Small intestine (tissue), 7 donors: ENCODE results near the gene PURA. TPM values are rescaled to one million over a fixed set of nuclear protein-coding genes. Genes with fewer than 3 reads are reported as not detected.

Experiments used
- DNase-seq, 2 donors: peaks; one replicate each; pipeline versions ENCODE4 v3.0.0 to v3.0.0-alpha.2; 2013
- FAIRE-seq: peaks from 2 replicates; lab custom pipeline; 2012; peaks lifted over from hg19 to GRCh38; lab: Jason Lieb, UNC
- H3K27ac ChIP-seq, 3 donors: one replicate each; pipeline ENCODE4 v1.5.1; 2013; ENCODE audit warnings: low read length in 2 of 3, mild to moderate bottlenecking in 2 of 3, control low read depth in 1 of 3, inconsistent platforms in 1 of 3, low read depth in 1 of 3, moderate library complexity in 1 of 3
- H3K27me3 ChIP-seq, 3 donors: one replicate each; pipeline ENCODE4 v1.6.1; 2013; ENCODE audit warnings: low read length in 3 of 3, inconsistent platforms in 1 of 3; ENCODE audit not compliant: control insufficient read depth in 3 of 3, insufficient read depth in 3 of 3
- H3K36me3 ChIP-seq, 3 donors: one replicate each; pipeline ENCODE4 v1.6.1; 2013; ENCODE audit warnings: low read length in 3 of 3, inconsistent platforms in 1 of 3, low read depth in 1 of 3, mild to moderate bottlenecking in 1 of 3, moderate library complexity in 1 of 3; ENCODE audit not compliant: control insufficient read depth in 3 of 3, insufficient read depth in 2 of 3
- H3K4me1 ChIP-seq, 3 donors: one replicate each; pipeline ENCODE4 v1.6.1; 2013; ENCODE audit warnings: low read length in 2 of 3, inconsistent platforms in 1 of 3, low read depth in 1 of 3, mild to moderate bottlenecking in 1 of 3, moderate library complexity in 1 of 3; ENCODE audit not compliant: control insufficient read depth in 3 of 3, insufficient read depth in 2 of 3
- H3K4me3 ChIP-seq, 3 donors: one replicate each; pipeline ENCODE4 v1.5.1; 2013; ENCODE audit warnings: low read length in 3 of 3, control low read depth in 1 of 3, inconsistent platforms in 1 of 3, low read depth in 1 of 3, mild to moderate bottlenecking in 1 of 3, moderate library complexity in 1 of 3
- H3K9me3 ChIP-seq, 2 donors: one replicate each; pipeline ENCODE4 v1.6.1; 2013; ENCODE audit warnings: low read depth in 1 of 2, low read length in 1 of 2; ENCODE audit not compliant: control insufficient read depth in 2 of 2, insufficient read depth in 1 of 2
- WGBS, 3 donors: extraction: QIAGEN DNeasy Blood & Tissue Kit; methylation state at CpG; one replicate each; pipeline ENCODE4 v1.1.7; 2013; 5-methylcytosine and 5-hydroxymethylcytosine counted together
- polyA plus RNA-seq, 4 donors: library from polyadenylated mRNA; stranded (reverse) in 3 of 4; unstranded in 1 of 4; fragments of 200-250 nt in 3 of 4; fragments of 120-200 nt in 1 of 4; gene quantifications; one replicate each; pipeline versions ENCODE4 v1.2.1 to v1.2.3, GENCODE V29; 2013
- donor health status: healthy with polysubstance abuse.
- donor health status: control.
- donor health status: control.
- donor health status: Bipolar disorder and iron deficiency.
- donor health status: healthy.

Gene PURA
- polyA plus RNA-seq, 4 donors, result 4.8 to 15.8 (median 8.3) TPM

- Histone ChIP-seq H3K4me3 (no peak overlapping the region), H3K4me1 (no peaks in the 10 kb centered on the region), H3K27me3 (peaks cover 0 to 3% (median 0%) of the 10 kb centered on the region in 3 donors), H3K9me3 (no peaks in the 10 kb centered on the region), H3K27ac (no peak overlapping the region), H3K36me3 (no peaks in the 10 kb centered on the region)
- DNase-seq (no peak), FAIRE-seq (no peak)
- WGBS, 3 donors, result 90 to 92% (median 91%) methylated on average over 1 of the region's 1 CpG
These were observed 30.3 kb upstream of the PURA start for GRCh38 chr5:140083650-140084049.

GRCh38 chr5:140084541-140084940 is 29.4 kb upstream of the PURA start:
- H3K4me3 ChIP-seq, result no peak overlapping the region
- FAIRE-seq, result no peak
- no peak overlapping the region for H3K27ac ChIP-seq
- no peaks in the 10 kb centered on the region for H3K4me1 ChIP-seq
- no peaks in the 10 kb centered on the region for H3K36me3 ChIP-seq
- 27 to 50% (median 40%) methylated on average over 4 of the region's 4 CpGs for WGBS, 3 donors
- DNase-seq, result no peak
- H3K9me3 ChIP-seq, result no peaks in the 10 kb centered on the region
- peaks cover 0 to 3% (median 0%) of the 10 kb centered on the region in 3 donors for H3K27me3 ChIP-seq

GRCh38 chr5:140090251-140090650 is 23.7 kb upstream of the PURA start:
- FAIRE-seq (no peak), DNase-seq (no peak)
- H3K27me3 ChIP-seq, result peaks cover 0 to 3% (median 0%) of the 10 kb centered on the region in 3 donors
- H3K4me1 ChIP-seq, result no peaks in the 10 kb centered on the region
- peaks cover 0 to 5% of the 10 kb centered on the region in 2 donors for H3K9me3 ChIP-seq
- no peaks in the 10 kb centered on the region for H3K36me3 ChIP-seq
- WGBS, 3 donors, result 81 to 91% (median 86%) methylated on average over 1 of the region's 1 CpG
- H3K4me3 ChIP-seq, result no peak overlapping the region
- no peak overlapping the region for H3K27ac ChIP-seq

GRCh38 chr5:140093179-140093578 is 20.7 kb upstream of the PURA start:
- Histone ChIP-seq H3K36me3 (no peaks in the 10 kb centered on the region), H3K27me3 (peaks cover 0 to 3% (median 0%) of the 10 kb centered on the region in 3 donors), H3K4me3 (no peak overlapping the region), H3K9me3 (peaks cover 0 to 5% of the 10 kb centered on the region in 2 donors), H3K4me1 (no peaks in the 10 kb centered on the region), H3K27ac (no peak overlapping the region)
- 8 to 35% (median 30%) methylated on average over 1 of the region's 1 CpG for WGBS, 3 donors
- FAIRE-seq (no peak), DNase-seq (no peak)

GRCh38 chr5:140093866-140094265 is 20.0 kb upstream of the PURA start:
- H3K4me3 ChIP-seq, result no peak overlapping the region
- H3K36me3 ChIP-seq, result no peaks in the 10 kb centered on the region
- H3K27me3 ChIP-seq, result peaks cover 0 to 3% (median 0%) of the 10 kb centered on the region in 3 donors
- H3K27ac ChIP-seq, result no peak overlapping the region
- H3K9me3 ChIP-seq, result peaks cover 0 to 5% of the 10 kb centered on the region in 2 donors
- 65 to 77% (median 71%) methylated on average over 1 of the region's 1 CpG for WGBS, 3 donors
- DNase-seq (no peak), FAIRE-seq (no peak)
- no peaks in the 10 kb centered on the region for H3K4me1 ChIP-seq

GRCh38 chr5:140094889-140095288 is 19.0 kb upstream of the PURA start:
- DNase-seq, result no peak
- H3K4me3 ChIP-seq, result no peak overlapping the region

GRCh38 chr5:140101179-140101578 is 12.7 kb upstream of the PURA start:
- Histone ChIP-seq H3K27ac (no peak overlapping the region), H3K9me3 (no peaks in the 10 kb centered on the region), H3K4me3 (no peak overlapping the region), H3K36me3 (no peaks in the 10 kb centered on the region), H3K27me3 (peaks cover 0 to 8% (median 0%) of the 10 kb centered on the region in 3 donors), H3K4me1 (no peaks in the 10 kb centered on the region)
- 82 to 96% (median 93%) methylated on average over 1 of the region's 1 CpG for WGBS, 3 donors
- no peak for DNase-seq
- no peak for FAIRE-seq

More at GRCh38 chr5:140094889-140095288, 19.0 kb upstream of the PURA start:
- H3K4me1 ChIP-seq, result no peaks in the 10 kb centered on the region
- no peak overlapping the region for H3K27ac ChIP-seq
- H3K36me3 ChIP-seq, result no peaks in the 10 kb centered on the region
- peaks cover 0 to 4% of the 10 kb centered on the region in 2 donors for H3K9me3 ChIP-seq
- no peak for FAIRE-seq
- H3K27me3 ChIP-seq, result peaks cover 0 to 3% (median 0%) of the 10 kb centered on the region in 3 donors

- Histone ChIP-seq H3K9me3 (no peaks in the 10 kb centered on the region), H3K27ac (no peak overlapping the region), H3K36me3 (no peaks in the 10 kb centered on the region), H3K4me1 (peaks cover 0 to 7% (median 0%) of the 10 kb centered on the region in 3 donors), H3K27me3 (peaks cover 0 to 11% (median 0%) of the 10 kb centered on the region in 3 donors), H3K4me3 (no peak overlapping the region)
- DNase-seq (no peak), FAIRE-seq (no peak)
- 51 to 78% (median 63%) methylated on average over 1 of the region's 1 CpG for WGBS, 3 donors
These were observed 10.8 kb upstream of the PURA start for GRCh38 chr5:140103154-140103553.

GRCh38 chr5:140104100-140104499 is 9.8 kb upstream of the PURA start:
- H3K27ac ChIP-seq, result no peak overlapping the region
- peaks cover 0 to 21% (median 0%) of the 10 kb centered on the region in 3 donors for H3K27me3 ChIP-seq
- FAIRE-seq, result no peak
- no peak for DNase-seq
- H3K36me3 ChIP-seq, result no peaks in the 10 kb centered on the region
- no peaks in the 10 kb centered on the region for H3K9me3 ChIP-seq
- 59 to 79% (median 68%) methylated on average over 1 of the region's 1 CpG for WGBS, 3 donors
- H3K4me1 ChIP-seq, result peaks cover 0 to 16% (median 3%) of the 10 kb centered on the region in 3 donors
- no peak overlapping the region for H3K4me3 ChIP-seq
